HG03095 (cell line): ENCODE results near the gene PFDN2.

Experiments used
- ATAC-seq: cut with Tn5 transposase; IDR thresholded peaks from one replicate; pipeline ENCODE4 v1.9.1; 2021; ENCODE audit warnings: moderate library complexity; ENCODE audit not compliant: unreplicated experiment

PFDN2 gene

GRCh38 chr1:161106431-161106830, 11.4 kb downstream of the PFDN2 start:
- no peak for ATAC-seq

- no peak for ATAC-seq
These were observed 17.3 kb downstream of the PFDN2 start for GRCh38 chr1:161100556-161100955.

GRCh38 chr1:161099090-161099802, 18.6 kb downstream of the PFDN2 start:
- ATAC-seq = no peak

GRCh38 chr1:161098210-161099068, 19.4 kb downstream of the PFDN2 start, which contains the start of gene KLHDC9:
TSS of gene KLHDC9 (plus strand) at chr1:161098361. CDS start at chr1:161098536, 175 bp downstream.
- peak; percentile 53 for ATAC-seq

GRCh38 chr1:161096530-161096929, 21.3 kb downstream of the PFDN2 start:
- no peak for ATAC-seq

- peak; percentile 33 for ATAC-seq
These were observed 21.8 kb downstream of the PFDN2 start for GRCh38 chr1:161096015-161096414.

- no peak for ATAC-seq
These were observed 22.6 kb downstream of the PFDN2 start for GRCh38 chr1:161095230-161095629.

- ATAC-seq = no peak
These were observed 23.4 kb downstream of the PFDN2 start for GRCh38 chr1:161094481-161094880.

- no peak for ATAC-seq
These were observed 25.2 kb downstream of the PFDN2 start for GRCh38 chr1:161092621-161093028.

- no peak for ATAC-seq
These were observed 25.9 kb downstream of the PFDN2 start for GRCh38 chr1:161091796-161092507.

- ATAC-seq = no peak
These were observed 26.7 kb downstream of the PFDN2 start for GRCh38 chr1:161091093-161091492.

GRCh38 chr1:161090617-161091016, 27.2 kb downstream of the PFDN2 start:
- ATAC-seq = no peak

GRCh38 chr1:161089938-161090337, 27.9 kb downstream of the PFDN2 start:
- ATAC-seq = no peak

GRCh38 chr1:161089251-161089924, 28.4 kb downstream of the PFDN2 start, which contains the start of gene NECTIN4:
TSS of gene NECTIN4 (minus strand) at chr1:161089558. CDS start at chr1:161089296, 262 bp downstream.
- ATAC-seq = no peak

GRCh38 chr1:161088587-161089110, 29.2 kb downstream of the PFDN2 start:
- no peak for ATAC-seq

- ATAC-seq = no peak
These were observed 31.4 kb downstream of the PFDN2 start for GRCh38 chr1:161086457-161086856.

GRCh38 chr1:161085165-161085564, 32.7 kb downstream of the PFDN2 start:
- ATAC-seq = no peak

GRCh38 chr1:161084597-161084988, 33.2 kb downstream of the PFDN2 start:
- ATAC-seq = no peak

- no peak for ATAC-seq
These were observed 33.9 kb downstream of the PFDN2 start for GRCh38 chr1:161083748-161084596.
